ENCODE data around the gene VIPR2.

The VIPR2 gene

DNA sequence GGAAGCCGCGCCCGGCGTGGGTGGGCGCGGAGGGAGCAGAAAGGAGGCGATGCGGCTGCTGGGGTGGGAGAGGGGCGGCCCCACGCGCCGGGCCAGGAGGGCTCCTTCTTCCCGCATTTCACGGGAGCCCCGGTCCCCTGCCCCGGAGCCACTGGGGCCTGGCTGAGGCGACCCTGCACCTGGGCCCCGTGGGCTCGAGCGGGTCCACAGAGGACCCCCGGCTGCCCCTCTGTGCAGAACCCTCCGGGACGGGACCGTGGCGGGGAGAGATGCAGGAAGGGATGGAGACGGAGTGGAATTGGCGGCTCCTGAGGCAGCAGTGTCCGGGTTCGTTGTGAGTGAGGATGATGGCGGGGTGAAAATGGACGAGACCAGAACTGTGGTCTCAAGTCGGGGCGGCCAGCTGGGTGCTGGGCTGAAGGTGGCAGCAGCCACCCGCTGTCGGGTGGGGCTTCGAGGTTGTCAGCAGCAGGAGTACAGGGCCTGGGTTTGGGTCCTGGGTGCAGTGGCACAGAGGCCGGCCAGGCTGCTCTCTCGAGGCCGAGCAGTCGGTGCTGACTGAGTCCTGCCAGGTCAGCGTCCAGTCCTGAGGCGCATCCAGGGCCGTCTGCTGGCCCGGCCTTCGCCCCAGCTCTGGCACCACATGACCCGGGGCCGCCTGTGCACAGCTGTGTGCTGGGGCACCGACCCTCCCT, 80.4 kb downstream of the VIPR2 start:
- DNase-seq = no peak

DNA sequence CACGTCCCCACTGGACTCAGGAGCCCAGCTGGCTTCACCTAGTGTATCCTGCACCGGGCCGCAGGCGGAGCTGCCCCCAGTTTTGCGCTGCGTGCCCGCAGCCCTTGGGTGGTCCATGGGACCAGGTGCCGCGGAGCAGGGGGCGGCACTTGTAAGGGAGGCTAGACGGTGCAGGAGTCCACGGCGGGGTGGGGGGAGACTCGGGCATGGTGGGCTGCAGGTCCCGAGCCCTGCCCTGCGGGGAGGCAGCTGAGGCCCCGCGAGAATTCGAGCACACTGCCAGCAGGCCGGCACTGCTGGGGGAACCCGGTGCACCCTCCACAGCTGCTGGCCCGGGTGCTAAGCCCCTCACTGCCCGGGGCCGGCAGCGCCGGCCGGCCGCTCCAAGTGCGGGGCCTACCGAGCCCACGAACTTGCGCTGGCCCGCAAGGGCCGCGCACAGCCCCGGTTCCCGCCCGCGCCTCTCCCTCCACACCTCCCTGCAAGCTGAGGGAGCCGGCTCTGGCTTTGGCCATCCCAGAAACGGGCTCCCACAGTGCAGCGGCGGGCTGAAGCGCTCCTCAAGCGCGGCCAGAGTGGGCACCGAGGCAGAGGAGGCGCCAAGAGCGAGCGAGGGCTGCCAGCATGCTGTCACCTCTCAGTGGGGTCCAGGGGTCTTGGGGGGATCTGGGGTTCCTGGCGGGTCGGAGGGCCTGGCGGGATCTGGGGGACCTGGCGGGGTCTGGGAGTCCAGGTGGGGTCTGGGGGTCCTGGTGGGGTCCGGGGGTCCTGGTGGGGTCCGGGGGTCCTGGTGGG, 81.4 kb downstream of the VIPR2 start:
- no peak for DNase-seq

DNA sequence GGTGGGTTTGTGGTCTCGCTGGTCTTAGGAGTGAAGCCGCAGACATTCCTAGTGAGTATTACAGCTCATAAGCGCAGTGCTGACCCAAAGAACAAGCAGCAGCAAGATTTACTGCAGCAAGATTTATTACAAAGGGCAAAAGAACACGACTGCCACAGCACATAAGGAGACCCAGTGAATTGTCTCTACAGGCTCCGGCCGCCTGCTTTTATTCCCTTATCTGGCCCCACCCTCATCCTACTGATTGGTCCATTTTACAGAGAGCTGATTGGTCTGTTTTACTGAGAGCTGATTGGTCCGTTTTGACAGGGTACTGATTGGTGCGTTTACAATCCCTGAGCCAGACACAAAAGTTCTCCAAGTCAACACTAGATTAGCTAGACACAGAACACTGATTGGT, 82.1 kb downstream of the VIPR2 start:
- DNase-seq = no peak

GRCh38 chr7:159061674-159062212, 82.9 kb downstream of the VIPR2 start:
- DNase-seq = no peak

GRCh38 chr7:159061209-159061608, 83.5 kb downstream of the VIPR2 start:
- DNase-seq = no peak

DNA sequence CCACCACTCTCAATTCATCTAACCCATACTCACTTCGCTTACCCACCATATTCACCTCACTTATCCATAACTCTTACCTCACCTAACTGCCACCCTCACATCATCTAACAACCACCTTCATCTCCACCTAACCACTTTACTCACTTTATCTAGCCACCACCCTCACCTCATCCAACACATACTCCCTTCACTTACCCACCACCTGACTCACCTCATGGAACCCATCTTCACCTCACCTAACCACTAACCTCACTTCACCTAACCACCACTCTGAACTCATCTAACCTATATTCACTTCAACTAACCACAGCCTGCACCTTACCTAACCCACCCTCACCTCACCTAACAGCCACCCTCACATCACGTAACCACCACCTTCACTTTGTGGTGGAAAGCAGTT, 84.2 kb downstream of the VIPR2 start:
- DNase-seq = no peak

DNA sequence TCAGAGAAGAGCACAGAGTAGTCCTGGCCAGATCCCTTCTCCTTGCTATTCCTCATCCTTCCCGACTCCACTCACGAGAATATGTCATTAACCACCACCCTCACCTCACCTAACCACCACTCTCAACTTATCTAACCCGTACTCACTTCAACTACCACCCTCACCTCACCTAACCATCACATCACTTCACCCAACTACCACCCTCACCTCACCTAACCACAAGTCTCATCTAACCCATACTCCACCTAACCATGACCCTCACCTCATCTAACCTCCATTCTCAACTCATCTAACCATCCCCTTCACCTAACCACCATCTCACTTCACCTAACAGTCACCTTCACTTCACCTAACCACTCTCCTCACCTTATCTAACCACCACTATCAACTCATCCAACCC, 85.0 kb downstream of the VIPR2 start:
- DNase-seq = no peak

DNA sequence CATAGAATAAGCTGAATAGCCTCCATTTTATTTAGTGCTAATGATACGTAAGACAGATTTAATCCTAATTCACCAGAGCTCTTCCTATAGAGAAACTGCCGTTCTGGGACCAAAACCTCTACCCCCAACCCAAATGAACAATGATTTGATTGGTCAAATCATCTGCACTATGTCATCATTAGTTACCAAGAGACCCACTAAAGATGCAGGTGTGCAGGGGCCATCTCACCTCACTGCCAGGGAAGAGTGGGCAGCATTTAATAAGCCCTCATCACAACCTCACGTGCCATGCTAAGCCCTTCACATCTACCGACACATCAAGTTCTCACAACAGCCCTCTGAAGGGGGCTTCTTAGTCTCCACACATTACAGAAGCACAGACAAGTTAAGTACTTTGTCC, 87.0 kb downstream of the VIPR2 start:
- DNase-seq = no peak

GRCh38 chr7:159056737-159057136, 87.9 kb downstream of the VIPR2 start:
- DNase-seq = no peak

DNA sequence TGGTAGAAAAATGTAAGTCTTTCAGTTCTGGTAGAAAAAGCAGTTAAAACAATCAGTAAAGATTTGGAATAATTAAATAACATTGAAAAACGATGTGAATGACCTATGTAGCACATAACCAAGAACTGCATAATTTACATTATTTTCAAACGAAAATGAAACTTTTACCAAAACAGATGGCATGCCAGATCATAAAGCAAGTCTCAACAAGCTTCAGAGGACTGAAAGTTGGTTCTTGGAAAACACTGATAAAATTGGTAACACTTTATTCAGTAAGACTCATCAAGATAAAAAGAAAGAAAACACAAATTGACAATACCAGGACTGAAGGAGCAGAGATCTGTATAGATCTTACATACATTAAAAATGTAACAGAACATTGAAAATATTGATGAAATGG, 92.8 kb downstream of the VIPR2 start:
- DNase-seq = no peak

- DNase-seq = no peak
Measured at GRCh38 chr7:159050704-159051103, 94.0 kb downstream of the VIPR2 start.

DNA sequence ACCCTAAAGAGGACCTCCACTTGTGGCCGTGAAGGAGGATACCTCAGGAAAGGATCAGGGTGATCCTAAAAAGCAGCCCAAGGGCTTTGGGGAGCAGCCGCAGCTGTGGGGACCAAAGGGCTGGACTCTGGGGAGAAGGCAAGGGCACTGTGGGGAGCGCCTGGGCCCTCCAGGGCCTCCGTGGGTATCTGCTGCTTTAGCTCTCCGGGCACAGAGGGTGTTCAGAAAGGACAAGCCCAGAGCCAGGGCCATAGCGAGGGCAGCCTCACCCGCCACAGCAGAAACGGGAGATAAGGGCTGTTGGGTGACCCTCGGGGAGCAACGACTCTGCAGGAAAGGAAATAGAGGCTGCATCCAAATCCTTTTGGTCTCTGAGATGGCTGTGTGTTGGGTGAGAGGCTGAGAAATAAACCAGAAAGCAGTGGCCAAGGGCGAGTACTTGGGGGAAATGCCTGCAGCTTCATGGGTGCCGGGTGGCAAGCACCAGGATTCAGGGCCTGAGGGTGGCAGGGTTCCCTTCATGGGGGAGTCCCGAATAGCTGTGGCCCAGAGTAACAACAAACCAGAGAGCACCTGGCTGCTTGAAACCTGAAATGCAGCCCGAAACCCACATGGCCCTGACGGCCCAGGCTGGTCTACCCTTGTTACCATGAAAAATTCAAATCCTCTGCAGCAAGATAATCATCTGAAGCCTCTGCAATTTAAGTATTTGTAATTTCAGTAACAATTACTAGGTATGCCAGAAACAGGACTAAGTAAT, 95.2 kb downstream of the VIPR2 start:
- DNase-seq = no peak

GRCh38 chr7:159048656-159049055, 96.0 kb downstream of the VIPR2 start:
- DNase-seq = no peak

DNA sequence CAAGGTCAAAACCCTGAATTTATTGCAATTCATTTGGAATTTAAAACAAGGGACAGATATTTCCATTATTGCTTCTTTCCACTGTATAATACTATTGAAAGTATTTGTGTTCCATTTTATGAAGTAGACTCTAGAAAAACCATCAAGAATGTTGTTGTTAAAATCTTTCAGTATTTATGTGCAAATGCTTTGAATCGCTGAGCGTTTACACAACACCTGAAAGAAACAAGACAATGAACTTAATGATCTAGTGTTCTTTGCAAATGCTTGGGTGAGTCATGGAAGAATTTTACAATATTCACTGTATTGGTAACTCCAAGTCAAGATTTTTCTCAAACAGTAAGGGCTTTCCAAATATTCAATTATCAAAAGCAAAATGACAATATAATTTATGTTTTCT, 97.1 kb downstream of the VIPR2 start:
- no peak for DNase-seq

DNA sequence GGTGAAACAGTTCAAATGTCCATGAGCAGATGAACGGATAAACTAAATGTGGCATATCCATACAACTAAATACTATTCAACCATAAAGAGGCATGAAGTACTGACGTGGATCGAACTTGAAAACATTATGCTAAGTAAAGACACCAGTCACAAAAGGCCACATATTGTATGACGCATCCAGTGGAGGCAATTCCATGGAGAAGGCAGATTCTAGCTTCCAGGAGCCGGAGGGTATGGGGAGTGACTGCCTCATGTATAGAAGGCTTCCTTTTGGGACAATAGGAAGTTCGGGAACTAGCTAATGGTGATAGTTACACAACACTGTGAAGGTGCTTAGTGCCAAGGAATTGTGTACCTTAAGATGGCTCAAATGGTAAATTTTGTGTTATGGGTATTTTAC, 98.4 kb downstream of the VIPR2 start:
- DNase-seq = no peak

- no peak for DNase-seq
Measured at GRCh38 chr7:159045839-159046238, 98.8 kb downstream of the VIPR2 start.

GRCh38 chr7:159042581-159043101, 102.0 kb downstream of the VIPR2 start:
- DNase-seq = no peak

DNA sequence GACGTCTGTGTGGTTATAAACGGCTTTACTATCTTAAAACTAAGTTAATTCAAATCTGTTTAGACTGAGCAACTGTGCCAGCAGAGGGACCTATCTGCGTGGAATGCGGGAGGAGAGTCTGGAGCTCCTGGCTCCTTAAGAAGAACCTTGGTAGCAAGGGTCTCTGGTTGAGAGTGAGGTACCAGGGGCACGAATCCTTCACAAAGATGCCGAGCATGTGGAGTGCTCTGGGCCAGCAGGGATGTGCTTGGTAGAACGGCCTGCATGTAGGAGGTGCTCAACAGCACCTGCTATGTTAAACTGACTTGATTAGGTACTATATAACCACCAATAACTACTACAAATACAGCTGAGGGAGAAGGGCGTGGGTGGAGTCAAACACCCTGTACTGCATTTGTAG, 102.6 kb downstream of the VIPR2 start:
- no peak for DNase-seq

DNA sequence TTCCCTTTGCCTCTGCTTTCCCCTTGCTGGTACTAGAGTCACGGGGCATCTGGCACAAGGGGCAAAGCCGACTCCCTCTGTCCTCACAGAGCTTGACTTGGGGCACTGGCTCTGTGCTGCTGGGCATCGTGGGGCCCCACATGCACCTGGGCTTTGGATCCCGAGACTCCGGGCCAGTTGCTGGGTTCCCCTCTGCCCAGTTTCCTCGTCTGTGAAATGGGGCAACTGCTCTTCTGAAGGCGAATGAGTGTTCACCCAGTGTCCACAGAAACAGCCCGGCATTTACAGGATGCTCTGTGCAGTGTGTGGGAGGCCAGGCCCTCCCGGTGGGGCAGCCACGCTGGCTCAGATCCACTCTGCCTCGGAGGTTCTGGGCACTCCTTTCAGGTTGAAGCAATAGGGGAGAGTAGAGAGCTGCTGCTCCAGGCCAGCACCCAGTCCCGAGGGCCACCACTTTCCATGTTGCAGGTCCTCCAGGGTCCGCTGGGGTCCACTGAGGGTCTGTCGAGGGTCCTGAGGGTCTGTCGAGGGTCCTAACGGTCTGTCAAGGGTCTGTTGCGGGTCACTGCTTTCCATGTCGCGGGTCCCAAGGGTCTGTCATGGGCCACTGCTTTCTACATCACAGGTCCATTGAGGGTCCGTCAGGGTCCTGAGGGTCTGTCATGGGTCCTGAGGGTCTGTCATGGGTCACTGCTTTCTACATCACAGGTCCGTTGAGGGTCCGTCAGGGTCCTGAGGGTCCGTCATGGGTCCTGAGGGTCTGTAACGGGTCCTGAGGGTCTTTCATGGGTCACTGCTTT, 103.6 kb downstream of the VIPR2 start:
- DNase-seq = no peak

DNA sequence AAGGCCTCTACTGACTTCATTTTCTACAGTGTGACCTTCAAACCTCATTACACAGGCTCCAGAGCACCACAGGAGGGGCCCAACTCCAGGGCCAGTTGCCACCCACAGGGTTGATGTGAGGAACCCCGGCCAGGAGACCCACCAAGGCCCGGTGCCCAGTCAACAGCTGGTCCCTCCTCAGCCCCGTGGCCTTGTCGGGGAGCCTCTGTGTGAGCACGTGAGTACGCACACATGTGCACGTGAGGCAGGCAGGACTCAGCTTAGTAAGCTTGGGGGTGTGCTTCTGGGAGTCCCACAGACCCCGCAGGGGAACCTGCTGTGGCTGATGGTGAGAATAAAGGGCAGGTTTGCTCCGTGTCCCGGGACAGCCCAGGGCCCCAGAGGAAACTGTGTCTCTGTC, 104.5 kb downstream of the VIPR2 start:
- no peak for DNase-seq

GRCh38 chr7:159039716-159040115, 105.0 kb downstream of the VIPR2 start:
- DNase-seq = no peak

- no peak for DNase-seq
Measured at GRCh38 chr7:159038066-159038465, 106.6 kb downstream of the VIPR2 start.
